ENCODE data around the gene ULBP1.

- TF ChIP-seq CTCF (conservative IDR thresholded peaks at IDR 0.05 in 1 of 2, IDR thresholded peaks at IDR 0.05 in 1 of 2; ENCODE audit: extremely low read depth in 1 of 2, insufficient read depth in 1 of 2, low read depth in 1 of 2, low read length in 2 of 2), result no peak
- TF ChIP-seq EZH2 (IDR thresholded peaks at IDR 0.05; ENCODE audit: borderline replicate concordance, low read length), result no peak
Observed at GRCh38 chr6:149995971-149996370, 32.2 kb downstream of the ULBP1 start.
